SK-N-SH (cell line): ENCODE data around the gene MAOA.

Experiments
- CTCF ChIP-seq: fragments of 200-600 bp; sonication (generic); IDR thresholded peaks from 2 replicates; pipeline ENCODE4 v1.6.1; 2017; ENCODE audit warnings: antibody characterized with exemption, mild to moderate bottlenecking, moderate library complexity
- MXI1 ChIP-seq: IDR thresholded peaks from 2 replicates; pipeline ENCODE4 v1.6.1; 2012; ENCODE audit warnings: mild to moderate bottlenecking, low read depth, low read length, improper control_type of control experiment
- POLR2AphosphoS5 ChIP-seq: IDR thresholded peaks from 2 replicates; pipeline ENCODE4 v1.6.1; 2012; ENCODE audit warnings: low read depth, low read length
- TAF1 ChIP-seq: IDR thresholded peaks from 2 replicates; pipeline ENCODE4 v1.6.1; 2012; ENCODE audit warnings: low read depth, mild to moderate bottlenecking, low read length, moderate library complexity, borderline replicate concordance
- TCF12 ChIP-seq: IDR thresholded peaks from 2 replicates; pipeline ENCODE4 v1.4.0; 2012
- TF ChIP-seq, protein P1 (sequence below): fragments of 150-350 bp; IDR thresholded peaks from 2 replicates; pipeline ENCODE4 v1.6.1; 2016; ENCODE audit warnings: mild to moderate bottlenecking, low read depth, low read length
- TF ChIP-seq, protein P2 (sequence below): IDR thresholded peaks from 2 replicates; pipeline ENCODE4 v1.6.1; 2012; ENCODE audit warnings: mild to moderate bottlenecking, low read depth, low read length, moderate library complexity

DNA sequence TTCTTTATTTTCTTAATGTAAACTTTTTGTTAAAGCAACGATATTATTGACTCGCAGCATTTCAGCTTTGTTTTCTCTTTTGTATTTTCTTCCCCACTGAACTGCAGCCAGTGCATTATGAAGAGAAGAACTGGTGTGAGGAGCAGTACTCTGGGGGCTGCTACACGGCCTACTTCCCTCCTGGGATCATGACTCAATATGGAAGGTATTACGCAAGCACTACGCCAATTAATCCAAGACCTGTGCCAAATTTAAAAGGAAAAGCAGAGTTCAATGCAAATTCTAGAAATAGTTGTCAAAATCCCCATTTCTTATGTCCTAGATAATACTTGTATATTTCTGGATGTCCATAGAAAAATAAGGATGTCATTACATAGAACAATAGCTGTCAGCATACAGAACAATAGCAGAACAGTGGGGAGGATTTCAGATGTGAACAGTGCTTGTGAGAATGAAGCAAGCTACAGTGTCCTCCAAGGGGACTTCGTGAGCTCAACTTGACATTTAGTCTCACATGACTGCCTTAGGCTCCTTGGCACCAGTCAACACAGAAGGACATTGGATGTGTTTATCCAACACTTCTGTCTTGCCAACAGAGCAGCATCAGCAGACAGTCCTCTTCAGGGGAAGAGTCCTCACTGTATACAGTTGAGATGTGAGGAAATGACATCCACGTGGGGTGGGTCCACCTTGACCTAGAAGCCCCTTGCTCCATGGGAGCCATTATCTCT lies 85.9 kb downstream of the MAOA start:
- TF ChIP-seq TAF1 (no peak), CTCF (no peak), POLR2AphosphoS5 (no peak), TCF12 (no peak), MXI1 (no peak)
- TF ChIP-seq, protein P1, sequence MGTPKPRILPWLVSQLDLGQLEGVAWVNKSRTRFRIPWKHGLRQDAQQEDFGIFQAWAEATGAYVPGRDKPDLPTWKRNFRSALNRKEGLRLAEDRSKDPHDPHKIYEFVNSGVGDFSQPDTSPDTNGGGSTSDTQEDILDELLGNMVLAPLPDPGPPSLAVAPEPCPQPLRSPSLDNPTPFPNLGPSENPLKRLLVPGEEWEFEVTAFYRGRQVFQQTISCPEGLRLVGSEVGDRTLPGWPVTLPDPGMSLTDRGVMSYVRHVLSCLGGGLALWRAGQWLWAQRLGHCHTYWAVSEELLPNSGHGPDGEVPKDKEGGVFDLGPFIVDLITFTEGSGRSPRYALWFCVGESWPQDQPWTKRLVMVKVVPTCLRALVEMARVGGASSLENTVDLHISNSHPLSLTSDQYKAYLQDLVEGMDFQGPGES = no peak
- TF ChIP-seq, protein P2, sequence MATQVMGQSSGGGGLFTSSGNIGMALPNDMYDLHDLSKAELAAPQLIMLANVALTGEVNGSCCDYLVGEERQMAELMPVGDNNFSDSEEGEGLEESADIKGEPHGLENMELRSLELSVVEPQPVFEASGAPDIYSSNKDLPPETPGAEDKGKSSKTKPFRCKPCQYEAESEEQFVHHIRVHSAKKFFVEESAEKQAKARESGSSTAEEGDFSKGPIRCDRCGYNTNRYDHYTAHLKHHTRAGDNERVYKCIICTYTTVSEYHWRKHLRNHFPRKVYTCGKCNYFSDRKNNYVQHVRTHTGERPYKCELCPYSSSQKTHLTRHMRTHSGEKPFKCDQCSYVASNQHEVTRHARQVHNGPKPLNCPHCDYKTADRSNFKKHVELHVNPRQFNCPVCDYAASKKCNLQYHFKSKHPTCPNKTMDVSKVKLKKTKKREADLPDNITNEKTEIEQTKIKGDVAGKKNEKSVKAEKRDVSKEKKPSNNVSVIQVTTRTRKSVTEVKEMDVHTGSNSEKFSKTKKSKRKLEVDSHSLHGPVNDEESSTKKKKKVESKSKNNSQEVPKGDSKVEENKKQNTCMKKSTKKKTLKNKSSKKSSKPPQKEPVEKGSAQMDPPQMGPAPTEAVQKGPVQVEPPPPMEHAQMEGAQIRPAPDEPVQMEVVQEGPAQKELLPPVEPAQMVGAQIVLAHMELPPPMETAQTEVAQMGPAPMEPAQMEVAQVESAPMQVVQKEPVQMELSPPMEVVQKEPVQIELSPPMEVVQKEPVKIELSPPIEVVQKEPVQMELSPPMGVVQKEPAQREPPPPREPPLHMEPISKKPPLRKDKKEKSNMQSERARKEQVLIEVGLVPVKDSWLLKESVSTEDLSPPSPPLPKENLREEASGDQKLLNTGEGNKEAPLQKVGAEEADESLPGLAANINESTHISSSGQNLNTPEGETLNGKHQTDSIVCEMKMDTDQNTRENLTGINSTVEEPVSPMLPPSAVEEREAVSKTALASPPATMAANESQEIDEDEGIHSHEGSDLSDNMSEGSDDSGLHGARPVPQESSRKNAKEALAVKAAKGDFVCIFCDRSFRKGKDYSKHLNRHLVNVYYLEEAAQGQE = no peak
